PC-9 (cell line): ENCODE data around the gene HLA-DQA2. TPM values are rescaled to one million over a fixed set of nuclear protein-coding genes. Genes with fewer than 3 reads are reported as not detected.
"Not testable (repeated sequence)": the region's sequence is repeated elsewhere in the genome, so short reads cannot be mapped to it uniquely, and the experiment has no call there.

Source experiments
- BruUV-seq: library from RNA; stranded (reverse); fragments of 400-500 nt; replicated peaks from 2 replicates; lab custom pipeline; 2021; lab: Mats Ljungman, UMichigan
- CTCF ChIA-PET: fragments of 300-600 bp; sonication (Branson Sonifier 250); formaldehyde crosslinking; loops from one replicate; lab custom pipeline; 2022; ENCODE audit warnings: antibody characterized with exemption; lab: Charles Lee
- POLR2A ChIA-PET: fragments of 300-600 bp; sonication (Branson Sonifier 250); formaldehyde crosslinking; loops from one replicate; lab custom pipeline; 2022; ENCODE audit warnings: antibody characterized with exemption; ENCODE audit not compliant: unreplicated experiment; lab: Charles Lee
- DNase-seq, 2 experiments: peaks; one replicate each; pipeline versions ENCODE4 v3.0.0 to v3.0.0-alpha.2; 2015 to 2022; ENCODE audit warnings: mixed read lengths in 1 of 2
- H2AFZ ChIP-seq: fragments of 200-600 bp; sonication (generic); 2 replicates; pipeline ENCODE4 v1.8.1; 2017; ENCODE audit warnings: antibody characterized with exemption
- H3F3A ChIP-seq: fragments of 200-600 bp; sonication (generic); 2 replicates; pipeline ENCODE4 v1.8.1; 2017; ENCODE audit warnings: antibody characterized with exemption, mild to moderate bottlenecking, low read depth; ENCODE audit not compliant: insufficient read depth
- H3K27ac ChIP-seq: fragments of 200-600 bp; sonication (generic); 2 replicates; pipeline ENCODE4 v1.6.1; 2016; ENCODE audit warnings: mixed run types
- H3K27me3 ChIP-seq: fragments of 200-600 bp; sonication (generic); 2 replicates; pipeline ENCODE4 v1.6.1; 2016; ENCODE audit warnings: low read depth, mixed run types; ENCODE audit not compliant: insufficient read depth
- H3K36me3 ChIP-seq: fragments of 200-600 bp; sonication (generic); 2 replicates; pipeline ENCODE4 v1.6.1; 2016; ENCODE audit warnings: low read depth, mixed run types
- H3K4me1 ChIP-seq: fragments of 200-600 bp; sonication (generic); replicated peaks from 2 replicates; pipeline ENCODE4 v1.6.1; 2016; ENCODE audit warnings: mixed run types; ENCODE audit not compliant: insufficient read depth
- H3K4me2 ChIP-seq: fragments of 200-600 bp; sonication (generic); 2 replicates; pipeline ENCODE4 v1.6.1; 2017; ENCODE audit warnings: mixed run types
- H3K4me3 ChIP-seq: fragments of 200-600 bp; sonication (generic); 2 replicates; pipeline ENCODE4 v1.6.1; 2016; ENCODE audit warnings: mixed run types
- H3K79me2 ChIP-seq: fragments of 200-600 bp; sonication (generic); 2 replicates; pipeline ENCODE4 v1.6.1; 2017; ENCODE audit warnings: low read depth, mixed run types
- H3K9me2 ChIP-seq: fragments of 200-600 bp; sonication (generic); 2 replicates; pipeline ENCODE4 v1.8.1; 2017; ENCODE audit warnings: mild to moderate bottlenecking; ENCODE audit not compliant: insufficient read depth
- H3K9me3 ChIP-seq: fragments of 200-600 bp; sonication (generic); 2 replicates; pipeline ENCODE4 v1.8.1; 2016; ENCODE audit warnings: low read depth; ENCODE audit not compliant: insufficient read depth
- H4K20me1 ChIP-seq: fragments of 200-600 bp; sonication (generic); 2 replicates; pipeline ENCODE4 v1.8.1; 2017; ENCODE audit not compliant: insufficient read depth
- EZH2 ChIP-seq: fragments of 200-600 bp; sonication (generic); IDR thresholded peaks from 2 replicates; pipeline ENCODE4 v1.8.0; 2017; ENCODE audit warnings: antibody characterized with exemption, low read depth
- intact Hi-C: fragments of 100-400 bp; cut with micrococcal nuclease; formaldehyde crosslinking; loops from one replicate; pipeline ENCODE4 v1.10.0; 2022; ENCODE audit not compliant: unreplicated experiment
- total RNA-seq: library from RNA; stranded (reverse); gene quantifications from 2 replicates; pipeline ENCODE4 v1.2.3, GENCODE V29; 2021
- TF ChIP-seq, protein P1 (sequence below): fragments of 200-600 bp; sonication (generic); conservative IDR thresholded peaks from 2 replicates; pipeline ENCODE4 v1.6.1; 2017; ENCODE audit warnings: mixed run types, antibody characterized with exemption, mild to moderate bottlenecking, moderate library complexity

The HLA-DQA2 gene
- total RNA-seq, 1 experiment from 2014 or later, result not detected

- no peaks in the 10 kb centered on the region for H3K9me2 ChIP-seq
- H3K9me3 ChIP-seq, result no peaks in the 10 kb centered on the region
- no peaks in the 10 kb centered on the region for H3K36me3 ChIP-seq
- no peak for TF ChIP-seq EZH2
- TF ChIP-seq, protein P1, sequence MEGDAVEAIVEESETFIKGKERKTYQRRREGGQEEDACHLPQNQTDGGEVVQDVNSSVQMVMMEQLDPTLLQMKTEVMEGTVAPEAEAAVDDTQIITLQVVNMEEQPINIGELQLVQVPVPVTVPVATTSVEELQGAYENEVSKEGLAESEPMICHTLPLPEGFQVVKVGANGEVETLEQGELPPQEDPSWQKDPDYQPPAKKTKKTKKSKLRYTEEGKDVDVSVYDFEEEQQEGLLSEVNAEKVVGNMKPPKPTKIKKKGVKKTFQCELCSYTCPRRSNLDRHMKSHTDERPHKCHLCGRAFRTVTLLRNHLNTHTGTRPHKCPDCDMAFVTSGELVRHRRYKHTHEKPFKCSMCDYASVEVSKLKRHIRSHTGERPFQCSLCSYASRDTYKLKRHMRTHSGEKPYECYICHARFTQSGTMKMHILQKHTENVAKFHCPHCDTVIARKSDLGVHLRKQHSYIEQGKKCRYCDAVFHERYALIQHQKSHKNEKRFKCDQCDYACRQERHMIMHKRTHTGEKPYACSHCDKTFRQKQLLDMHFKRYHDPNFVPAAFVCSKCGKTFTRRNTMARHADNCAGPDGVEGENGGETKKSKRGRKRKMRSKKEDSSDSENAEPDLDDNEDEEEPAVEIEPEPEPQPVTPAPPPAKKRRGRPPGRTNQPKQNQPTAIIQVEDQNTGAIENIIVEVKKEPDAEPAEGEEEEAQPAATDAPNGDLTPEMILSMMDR, result peak; percentile 70
- H2AFZ ChIP-seq, result no peak overlapping the region
- ChIA-PET CTCF (interaction anchor here (0.6 to 0.8 kb wide), 4 partner anchors 48 to 464 kb away, joined by 3 to 6 read pairs (median 4); no protein-coding TSS in a partner anchor), POLR2A (no interaction called here)
- no peaks in the 10 kb centered on the region for H3K4me1 ChIP-seq
- no peaks in the 10 kb centered on the region for H3K79me2 ChIP-seq
- intact Hi-C loops, result loop anchor here (2.0 to 10.0 kb wide), 4 partner anchors 94 to 456 kb away; no protein-coding TSS in a partner anchor
- H3K4me2 ChIP-seq, result no peak overlapping the region
- BruUV-seq, result no TSS peak
- peak; percentile 32 to 50 for DNase-seq
- no peak overlapping the region for H3K4me3 ChIP-seq
- H4K20me1 ChIP-seq, result no peaks in the 10 kb centered on the region
- H3K27me3 ChIP-seq, result 0 out of 2 replicates have a peak, but pooled peaks cover 8% of the 10 kb centered on the region
- H3K27ac ChIP-seq, result no peak overlapping the region
- H3F3A ChIP-seq, result no peaks in the 10 kb centered on the region
Measured at GRCh38 chr6:32700391-32701040, 40.7 kb upstream of the HLA-DQA2 start.

- Histone ChIP-seq H3K4me3 (no peak overlapping the region), H3K4me1 (no peaks in the 10 kb centered on the region), H3K36me3 (no peaks in the 10 kb centered on the region), H4K20me1 (no peaks in the 10 kb centered on the region), H3K27ac (no peak overlapping the region), H2AFZ (no peak overlapping the region), H3K79me2 (no peaks in the 10 kb centered on the region), H3K9me3 (no peaks in the 10 kb centered on the region), H3F3A (no peaks in the 10 kb centered on the region), H3K27me3 (peaks cover 16% of the 10 kb centered on the region; the same call in 1 of the 2 replicates), H3K9me2 (no peaks in the 10 kb centered on the region), H3K4me2 (no peak overlapping the region)
- intact Hi-C loops, result loop anchor here (5.0 to 10.0 kb wide), 2 partner anchors 91 to 164 kb away; no protein-coding TSS in a partner anchor
- no TSS peak for BruUV-seq
- TF ChIP-seq, protein P1, result no peak
- TF ChIP-seq EZH2, result no peak
- ChIA-PET POLR2A (no interaction called here), CTCF (no interaction called here)
- no peak for DNase-seq
Measured at GRCh38 chr6:32703347-32703746, 37.8 kb upstream of the HLA-DQA2 start.

DNA sequence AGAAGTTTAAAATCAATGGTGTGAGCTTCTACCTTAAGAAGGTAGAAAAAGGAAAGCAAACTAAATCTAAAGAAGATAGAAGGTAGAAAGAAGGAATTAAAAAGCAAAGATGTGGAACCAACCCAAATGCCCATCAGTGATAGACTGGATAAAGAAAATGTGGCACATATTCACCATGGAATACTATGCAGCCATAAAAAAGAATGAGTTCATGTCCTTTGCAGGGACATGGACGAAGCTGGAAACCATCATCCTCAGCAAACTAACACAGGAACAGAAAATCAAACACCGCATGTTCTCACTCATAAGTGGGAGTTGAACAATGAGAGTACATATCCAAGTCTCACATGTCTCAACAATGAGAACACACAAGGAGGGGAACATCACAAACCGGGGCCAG lies 36.0 kb upstream of the HLA-DQA2 start:
- DNase-seq, H3K4me2 ChIP-seq, H3K79me2 ChIP-seq, H3K4me1 ChIP-seq, CTCF ChIA-PET, POLR2A ChIA-PET, H3K9me2 ChIP-seq, H3K27ac ChIP-seq, H2AFZ ChIP-seq, H4K20me1 ChIP-seq, H3K36me3 ChIP-seq, H3K4me3 ChIP-seq, H3K9me3 ChIP-seq, BruUV-seq, H3F3A ChIP-seq: not testable (repeated sequence)
- peaks cover 16% of the 10 kb centered on the region; the same call in 1 of the 2 replicates for H3K27me3 ChIP-seq
- intact Hi-C loops, result loop anchor here (10.0 kb wide), 1 partner anchor 90 kb away; no protein-coding TSS in a partner anchor
